Activated CD8-positive, alpha-beta T cell treated with anti-CD3 and anti-CD28 coated beads, Interleukin-2, amount 10 ng/mL, durations not matched to agents 7 days and 5 days (primary cell): ENCODE data around the gene SERTAD2. TPM values are rescaled to one million over a fixed set of nuclear protein-coding genes. Genes with fewer than 3 reads are reported as not detected.

Experiments used
- ATAC-seq: fragments of 150-1000 bp; cut with Tn5 transposase; one replicate; pipeline ENCODE4 v1.10.0; 2021; ENCODE audit warnings: moderate library complexity
- CTCF ChIA-PET: fragments of 350-600 bp; sonication (Branson Sonifier 250); formaldehyde crosslinking; loops from one replicate; lab custom pipeline; 2021; ENCODE audit warnings: antibody characterized with exemption; lab: Charles Lee
- POLR2A ChIA-PET: fragments of 350-600 bp; sonication (Branson Sonifier 250); formaldehyde crosslinking; loops from one replicate; lab custom pipeline; 2021; ENCODE audit warnings: antibody characterized with exemption; lab: Charles Lee
- DNase-seq: peaks from one replicate; pipeline ENCODE4 v3.0.0-alpha.2; 2020
- H3K27ac Mint-ChIP-seq: one replicate; pipeline ENCODE4 v1.8.0; 2021; ENCODE audit warnings: mild to moderate bottlenecking, mixed read lengths
- H3K27me3 Mint-ChIP-seq: one replicate; pipeline ENCODE4 v1.8.0; 2021; ENCODE audit warnings: low read depth, mixed read lengths
- H3K36me3 Mint-ChIP-seq: one replicate; pipeline ENCODE4 v1.8.0; 2021; ENCODE audit warnings: low read depth, mixed read lengths
- H3K4me1 Mint-ChIP-seq: one replicate; pipeline ENCODE4 v1.8.0; 2021; ENCODE audit warnings: low read depth, mixed read lengths
- H3K4me3 Mint-ChIP-seq: one replicate; pipeline ENCODE4 v1.8.0; 2021; ENCODE audit warnings: mild to moderate bottlenecking, mixed read lengths
- H3K9me3 Mint-ChIP-seq: one replicate; pipeline ENCODE4 v1.8.0; 2022; ENCODE audit warnings: mixed read lengths; ENCODE audit not compliant: insufficient read depth
- total RNA-seq, 2 experiments: library from RNA; stranded (reverse); gene quantifications; one replicate each; pipeline ENCODE4 v1.2.3, GENCODE V29; 2021

SERTAD2 gene
- total RNA-seq, 2 experiments from 2014 or later: 21.4 to 21.8 TPM

DNA sequence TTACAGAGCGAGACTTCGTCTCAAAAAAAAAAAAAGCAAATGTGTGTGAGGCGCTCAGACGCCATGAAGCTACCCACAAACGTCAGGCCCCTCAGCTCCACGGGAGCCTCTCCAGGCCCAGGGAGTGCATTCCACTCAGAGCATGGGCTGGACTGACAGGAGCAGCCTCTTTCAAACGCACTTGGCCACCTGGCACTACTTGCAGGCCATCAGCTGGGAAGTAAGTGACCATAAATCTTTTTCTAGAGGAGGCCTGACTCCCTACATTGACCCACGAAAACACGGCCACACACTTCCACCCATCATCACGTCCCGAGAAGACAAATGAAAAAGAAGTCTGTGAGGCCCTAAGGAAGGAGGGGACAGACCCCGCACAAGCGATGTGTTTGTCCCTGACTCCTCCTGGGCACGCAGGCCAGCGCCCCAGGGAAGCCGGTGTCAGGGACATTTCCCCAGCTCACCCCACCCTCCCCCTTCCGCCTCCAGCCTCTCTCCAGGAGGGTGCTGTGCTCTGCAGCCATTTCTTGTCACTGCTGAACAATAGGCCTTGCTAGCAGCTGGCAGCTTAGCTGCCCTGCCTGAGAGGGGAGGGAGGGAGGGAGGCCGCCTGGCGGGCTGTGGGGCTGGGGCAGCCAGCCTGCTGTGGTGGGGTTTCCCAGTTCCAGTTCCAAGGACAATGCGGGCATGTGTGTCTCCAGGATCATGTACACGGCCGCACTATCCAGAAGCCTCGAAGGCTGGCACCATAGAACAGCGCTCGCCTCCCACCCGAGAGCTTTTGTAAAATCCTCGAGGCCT is 26.6 kb downstream of the SERTAD2 start:
- H3K36me3 Mint-ChIP-seq: peaks cover 12% of the 10 kb centered on the region
- no peak for ATAC-seq
- H3K9me3 Mint-ChIP-seq: no peaks in the 10 kb centered on the region
- CTCF ChIA-PET: interaction anchor here (0.6 to 2.5 kb wide), 5 partner anchors 13 to 296 kb away, joined by 3 to 9 read pairs (median 4); partner anchors contain the start of gene AFTPH
- H3K27ac Mint-ChIP-seq: no peak overlapping the region
- H3K4me1 Mint-ChIP-seq: peaks cover 12% of the 10 kb centered on the region
- DNase-seq: no peak
- no peaks in the 10 kb centered on the region for H3K27me3 Mint-ChIP-seq
- no peak overlapping the region for H3K4me3 Mint-ChIP-seq
- POLR2A ChIA-PET: interaction anchor here (1.0 kb wide), 1 partner anchor 26 kb away, joined by 3 read pairs; the partner anchor contains the start of gene SERTAD2

DNA sequence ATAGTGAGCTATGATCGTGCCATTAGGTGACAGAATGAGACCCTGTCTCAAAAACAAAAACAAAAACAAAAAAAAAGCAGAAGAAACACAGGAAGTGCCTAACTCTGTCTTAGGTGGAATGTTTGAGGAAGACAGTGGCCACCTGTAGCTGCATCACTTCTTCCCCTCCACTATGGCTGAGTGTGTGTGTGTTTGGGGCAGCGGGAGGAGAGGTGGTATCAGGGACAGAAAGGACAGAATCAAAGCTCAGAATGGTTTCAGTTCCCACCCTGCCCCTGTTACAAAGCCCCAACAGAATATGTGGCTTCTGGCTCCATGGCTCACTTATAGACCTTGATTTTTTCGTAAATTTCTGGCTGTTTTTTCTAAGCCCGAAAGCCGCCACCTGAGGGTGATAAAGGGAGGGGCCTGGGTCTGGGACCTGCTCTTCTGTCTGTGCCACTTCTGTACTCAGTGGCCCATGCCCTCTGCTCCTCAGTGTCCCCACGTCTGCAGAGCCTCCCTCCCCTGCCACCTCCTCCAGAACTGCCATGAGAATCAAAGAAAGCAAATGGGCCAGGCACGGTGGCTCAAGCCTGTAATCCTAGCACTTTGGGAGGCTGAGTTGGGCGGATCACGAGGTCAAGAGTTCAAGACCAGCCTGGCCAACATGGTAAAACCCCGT is 27.4 kb downstream of the SERTAD2 start:
- ATAC-seq (no peak), DNase-seq (no peak)
- Mint-ChIP-seq H3K27me3 (no peaks in the 10 kb centered on the region), H3K4me1 (peaks cover 12% of the 10 kb centered on the region), H3K36me3 (peaks cover 10% of the 10 kb centered on the region), H3K9me3 (no peaks in the 10 kb centered on the region), H3K27ac (peak overlapping the region; percentile 16), H3K4me3 (no peak overlapping the region)
- CTCF ChIA-PET: interaction anchor here (1.7 to 1.8 kb wide), 3 partner anchors 10 to 295 kb away, joined by 4 to 5 read pairs (median 4); partner anchors contain the start of gene AFTPH
- POLR2A ChIA-PET: interaction anchor here (0.6 to 1.2 kb wide), 2 partner anchors 10 to 379 kb away, joined by 3 read pairs; no protein-coding TSS in a partner anchor

DNA sequence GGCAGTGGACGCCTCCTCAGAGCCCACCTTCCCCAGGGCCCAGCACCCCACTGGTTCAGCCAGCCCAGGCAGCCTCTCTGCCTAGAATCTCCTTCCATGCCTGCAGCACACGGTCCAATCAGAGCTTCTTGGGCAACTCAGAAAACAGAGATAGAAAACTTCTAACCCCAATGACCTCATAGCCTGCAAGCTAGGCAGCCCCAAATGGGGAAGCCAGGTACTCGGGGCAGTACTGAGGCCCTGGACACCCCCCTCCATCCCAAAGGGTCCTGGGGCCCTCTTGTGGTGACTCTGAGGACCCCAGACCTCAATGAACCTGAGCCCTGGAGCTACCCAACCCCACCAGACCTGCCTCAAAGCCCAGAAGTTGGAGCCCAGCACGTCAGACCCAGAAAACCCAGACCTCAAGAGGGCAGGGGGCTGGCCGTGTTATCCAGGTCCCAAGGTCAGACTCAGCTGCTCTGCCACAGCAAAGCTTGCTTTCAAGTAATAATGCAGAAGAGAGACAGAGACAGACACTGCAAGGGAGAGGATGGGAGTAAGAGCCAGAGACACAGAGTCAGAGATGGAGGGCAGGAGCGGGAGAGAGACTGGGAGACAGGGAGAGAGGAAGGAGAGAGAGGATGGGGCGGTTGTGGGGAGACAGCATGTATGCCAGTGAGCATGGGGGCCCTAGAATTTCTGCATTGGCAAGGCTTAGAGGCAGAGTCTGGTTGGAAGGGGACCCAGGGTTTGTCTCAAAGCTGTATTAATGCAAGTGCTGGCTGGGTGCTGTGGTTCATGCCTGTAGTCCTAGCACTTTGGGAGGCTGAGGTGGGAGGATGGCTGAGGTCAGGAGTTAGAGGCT is 28.2 kb downstream of the SERTAD2 start:
- no peak for DNase-seq
- ATAC-seq: no peak
- Mint-ChIP-seq H3K4me1 (peaks cover 12% of the 10 kb centered on the region), H3K9me3 (no peaks in the 10 kb centered on the region), H3K27ac (peak overlapping the region; percentile 16), H3K27me3 (no peaks in the 10 kb centered on the region), H3K4me3 (no peak overlapping the region), H3K36me3 (peaks cover 3% of the 10 kb centered on the region)
- POLR2A ChIA-PET: interaction anchor here (0.6 to 1.2 kb wide), 2 partner anchors 9 to 380 kb away, joined by 3 read pairs; no protein-coding TSS in a partner anchor
- CTCF ChIA-PET: interaction anchor here (1.7 to 1.8 kb wide), 3 partner anchors 9 to 295 kb away, joined by 4 to 5 read pairs (median 4); partner anchors contain the start of gene AFTPH

DNA sequence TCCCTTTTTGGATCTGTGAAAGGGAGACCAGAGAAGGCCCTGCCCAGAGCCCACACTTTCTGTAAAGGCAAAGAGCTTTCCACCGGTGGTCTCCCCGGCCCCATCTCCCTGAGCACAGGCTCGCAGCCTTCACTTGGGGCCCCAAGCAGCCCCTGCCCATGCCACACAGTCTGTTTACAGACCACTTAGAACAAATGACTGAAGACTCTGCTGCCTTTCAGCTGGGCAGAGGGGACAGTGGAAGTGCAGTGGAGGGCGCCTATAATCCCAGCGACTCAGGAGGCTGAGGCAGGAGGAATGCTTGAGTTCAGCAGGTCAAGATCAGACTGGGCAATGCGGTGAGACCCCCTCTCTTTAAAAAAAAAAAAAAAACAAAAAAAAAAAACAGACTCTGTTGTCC is 28.9 kb downstream of the SERTAD2 start:
- H3K4me1 Mint-ChIP-seq: peaks cover 12% of the 10 kb centered on the region
- POLR2A ChIA-PET: no interaction called here

DNA sequence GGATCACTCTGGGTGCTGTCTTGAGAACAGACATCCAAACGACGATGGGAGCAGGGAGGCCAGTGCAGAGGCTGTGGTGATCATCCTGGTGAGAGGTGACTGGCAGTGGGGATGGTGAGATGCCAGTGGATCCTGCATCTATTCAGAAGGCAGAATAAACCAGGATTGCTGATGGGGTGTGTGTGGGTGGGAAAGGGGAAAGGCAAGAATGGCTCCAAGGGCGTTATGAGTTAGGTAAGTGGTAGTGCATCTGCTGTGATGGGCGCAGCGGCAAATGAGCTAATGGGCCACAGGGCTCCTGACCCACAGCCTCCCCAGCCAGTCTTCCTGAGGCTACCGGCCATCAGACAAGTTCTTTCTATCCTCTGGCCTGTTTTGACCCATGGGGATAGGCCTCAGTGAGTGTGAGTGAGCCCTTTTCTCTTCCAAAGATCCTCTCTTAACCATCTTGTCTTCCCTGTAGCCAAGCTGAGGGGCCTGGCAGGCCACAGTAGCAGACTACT is 29.6 kb downstream of the SERTAD2 start:
- DNase-seq (no peak), ATAC-seq (no peak)
- POLR2A ChIA-PET: interaction anchor here (1.4 kb wide), 1 partner anchor 14 kb away, joined by 4 read pairs; no protein-coding TSS in a partner anchor
- H3K4me1 Mint-ChIP-seq: peaks cover 12% of the 10 kb centered on the region
- H3K4me3 Mint-ChIP-seq: no peak overlapping the region
- H3K36me3 Mint-ChIP-seq: no peaks in the 10 kb centered on the region
- H3K9me3 Mint-ChIP-seq: no peaks in the 10 kb centered on the region
- peaks cover 5% of the 10 kb centered on the region for H3K27me3 Mint-ChIP-seq
- CTCF ChIA-PET: interaction anchor here (1.0 kb wide), 1 partner anchor 14 kb away, joined by 3 read pairs; no protein-coding TSS in a partner anchor
- H3K27ac Mint-ChIP-seq: no peak overlapping the region

More for the DNA sequence above, 28.9 kb downstream of the SERTAD2 start:
- peaks cover 3% of the 10 kb centered on the region for H3K36me3 Mint-ChIP-seq
- no peak overlapping the region for H3K4me3 Mint-ChIP-seq
- CTCF ChIA-PET: interaction anchor here (1.8 kb wide), 1 partner anchor 8 kb away, joined by 4 read pairs; no protein-coding TSS in a partner anchor
- H3K27ac Mint-ChIP-seq: no peak overlapping the region
- H3K27me3 Mint-ChIP-seq: no peaks in the 10 kb centered on the region
- ATAC-seq: no peak
- no peaks in the 10 kb centered on the region for H3K9me3 Mint-ChIP-seq
- DNase-seq: no peak

DNA sequence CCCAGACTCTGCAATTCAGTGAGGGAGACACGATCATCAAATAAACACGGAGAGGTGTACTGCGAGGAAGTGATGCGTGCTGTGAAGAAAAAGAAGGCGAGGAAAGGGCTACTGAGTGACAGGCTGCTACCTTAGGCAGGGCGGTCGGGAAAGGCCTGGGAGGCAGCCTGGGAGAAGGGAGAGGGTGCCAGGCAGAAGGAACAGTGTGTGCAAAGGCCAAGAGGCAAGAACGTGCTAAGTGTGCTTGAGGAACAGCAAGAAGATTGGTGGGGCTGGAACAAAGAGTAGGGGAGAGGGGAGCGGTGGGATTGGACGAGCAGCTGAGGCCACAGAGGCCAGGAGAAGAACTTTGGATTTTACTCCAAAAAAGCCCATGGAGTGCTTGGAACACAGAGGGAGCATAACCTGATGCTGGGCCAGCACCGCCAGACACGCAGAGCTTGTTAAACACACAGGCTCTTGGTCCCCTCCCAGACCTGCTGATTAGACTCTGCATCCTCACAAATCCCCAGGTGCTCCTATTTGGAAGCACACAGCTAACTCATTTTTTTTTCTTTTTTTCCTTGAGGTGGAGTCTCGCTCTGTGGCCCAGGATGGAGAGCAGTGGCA is 30.4 kb downstream of the SERTAD2 start:
- ATAC-seq (no peak), DNase-seq (no peak)
- H3K27ac Mint-ChIP-seq: no peak overlapping the region
- CTCF ChIA-PET: interaction anchor here (1.0 kb wide), 1 partner anchor 14 kb away, joined by 3 read pairs; no protein-coding TSS in a partner anchor
- H3K36me3 Mint-ChIP-seq: no peaks in the 10 kb centered on the region
- peaks cover 12% of the 10 kb centered on the region for H3K4me1 Mint-ChIP-seq
- H3K27me3 Mint-ChIP-seq: peaks cover 5% of the 10 kb centered on the region
- no peak overlapping the region for H3K4me3 Mint-ChIP-seq
- no peaks in the 10 kb centered on the region for H3K9me3 Mint-ChIP-seq
- POLR2A ChIA-PET: interaction anchor here (1.4 kb wide), 1 partner anchor 14 kb away, joined by 4 read pairs; no protein-coding TSS in a partner anchor

DNA sequence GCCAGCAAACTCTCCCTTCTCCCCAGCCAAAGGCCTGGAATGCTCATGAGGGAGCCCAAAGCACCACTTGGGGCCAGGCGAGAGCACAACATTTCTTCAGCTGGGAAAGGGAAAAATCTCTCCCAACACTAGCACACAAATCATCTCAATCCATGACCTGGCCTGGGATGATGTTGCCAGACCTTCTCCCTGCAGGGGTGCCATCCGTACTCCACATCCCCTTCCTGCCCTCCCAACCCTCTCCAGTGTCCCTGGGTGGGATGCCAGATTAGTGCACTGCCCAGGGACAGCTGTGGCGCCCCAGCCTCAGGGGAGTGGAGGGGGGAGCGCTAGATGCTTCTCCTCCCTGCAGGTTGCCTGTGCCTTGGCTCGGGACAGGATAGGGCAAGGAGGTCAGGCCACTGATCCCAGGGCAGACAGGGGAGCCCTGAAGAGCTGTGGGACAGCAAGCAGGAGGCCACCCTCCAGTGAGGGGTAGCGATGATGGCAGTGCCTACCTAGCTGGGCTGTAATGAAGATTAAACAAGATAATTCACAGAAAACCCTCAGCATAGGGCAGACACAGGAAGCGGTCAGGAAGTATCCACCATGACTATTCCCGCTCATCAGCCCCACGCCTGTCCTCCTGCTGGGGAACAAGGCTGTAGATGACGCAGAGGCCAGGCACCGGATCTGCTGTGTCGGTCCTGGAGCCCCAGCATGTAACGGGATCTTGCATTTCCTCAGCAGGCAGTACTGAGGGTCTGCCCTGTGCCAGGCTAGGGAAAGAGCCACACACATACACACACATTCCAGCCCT is 31.1 kb downstream of the SERTAD2 start:
- Mint-ChIP-seq H3K27ac (no peak overlapping the region), H3K36me3 (no peaks in the 10 kb centered on the region), H3K9me3 (no peaks in the 10 kb centered on the region), H3K4me1 (peaks cover 12% of the 10 kb centered on the region), H3K4me3 (no peak overlapping the region), H3K27me3 (peaks cover 5% of the 10 kb centered on the region)
- CTCF ChIA-PET: no interaction called here
- POLR2A ChIA-PET: no interaction called here
- ATAC-seq (no peak), DNase-seq (no peak)

DNA sequence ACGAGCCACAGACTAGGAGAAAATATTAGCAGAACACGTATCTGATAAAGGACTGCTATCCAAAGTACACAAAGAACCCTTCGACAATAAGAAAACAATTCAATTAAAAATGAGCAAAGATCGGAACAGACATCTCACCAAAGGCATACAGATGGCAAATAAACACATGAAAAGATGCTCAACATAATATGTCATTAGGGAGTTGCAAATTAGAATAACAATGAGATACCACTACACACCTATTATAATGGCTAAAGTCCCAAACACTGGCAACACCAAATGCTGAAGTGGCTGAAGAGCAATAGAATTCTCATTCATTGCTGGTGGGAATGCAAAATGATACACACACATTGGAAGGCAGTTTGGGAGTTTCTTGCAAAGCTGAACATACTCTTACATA is 33.1 kb downstream of the SERTAD2 start:
- ATAC-seq (no peak), DNase-seq (no peak)
- Mint-ChIP-seq H3K27ac (no peak overlapping the region), H3K4me1 (peaks cover 6% of the 10 kb centered on the region), H3K9me3 (no peaks in the 10 kb centered on the region), H3K4me3 (no peak overlapping the region), H3K36me3 (no peaks in the 10 kb centered on the region), H3K27me3 (peaks cover 5% of the 10 kb centered on the region)
- CTCF ChIA-PET: interaction anchor here (0.7 to 6.3 kb wide), 2 partner anchors 13 to 26 kb away, joined by 3 to 43 read pairs; no protein-coding TSS in a partner anchor
- POLR2A ChIA-PET: no interaction called here

DNA sequence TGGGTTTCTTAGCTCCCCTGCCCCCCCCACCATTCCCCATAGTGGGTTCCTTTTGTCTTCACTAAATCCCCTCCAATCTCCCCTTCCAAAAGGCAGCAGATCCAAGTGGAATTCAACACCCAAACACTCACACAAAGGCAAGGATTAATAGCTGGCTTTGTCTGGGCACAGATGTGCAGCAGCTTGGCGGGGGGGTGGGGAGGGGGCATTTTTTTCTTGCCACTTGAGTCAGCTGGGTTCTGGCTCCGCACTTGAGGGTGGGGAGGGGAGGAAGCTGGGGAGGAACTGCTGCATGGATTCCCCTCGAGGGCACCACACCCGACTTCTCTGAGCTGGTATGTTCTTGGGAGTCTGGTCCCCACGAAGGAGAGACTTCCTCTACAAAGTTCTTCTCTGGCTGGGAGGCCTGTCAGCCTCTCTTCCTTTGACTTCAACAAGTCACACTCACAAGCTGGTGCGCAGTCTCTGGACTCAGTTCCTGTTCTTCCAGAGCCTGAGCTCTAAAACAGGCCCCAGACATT is 36.0 kb downstream of the SERTAD2 start:
- Mint-ChIP-seq H3K4me1 (peaks cover 3% of the 10 kb centered on the region), H3K36me3 (no peaks in the 10 kb centered on the region), H3K9me3 (no peaks in the 10 kb centered on the region), H3K4me3 (no peak overlapping the region), H3K27me3 (peaks cover 12% of the 10 kb centered on the region), H3K27ac (no peak overlapping the region)
- DNase-seq (no peak), ATAC-seq (no peak)
- CTCF ChIA-PET: interaction anchor here (0.6 to 6.3 kb wide), 8 partner anchors 10 to 317 kb away, joined by 3 to 43 read pairs (median 5); partner anchors contain the start of gene SERTAD2
- POLR2A ChIA-PET: interaction anchor here (1.5 to 1.9 kb wide), 2 partner anchors 9 to 17 kb away, joined by 3 to 15 read pairs; no protein-coding TSS in a partner anchor
